ENCODE measurements around the gene PEPD. TPM values are rescaled to one million over a fixed set of nuclear protein-coding genes. Genes with fewer than 3 reads are reported as not detected.
"Not testable (repeated sequence)": the region's sequence is repeated elsewhere in the genome, so short reads cannot be mapped to it uniquely, and the experiment has no call there.

PEPD gene
- total RNA-seq = 30.0 TPM
- long read RNA-seq, transcript PEPD-201 (15 exons, 1,910 nt) = major isoform, 66 of 78 reads
- long read RNA-seq, partial matches to known transcripts = 5 of 78 reads
- long read RNA-seq, other reads (novel, unspliced or antisense) = 6 of 78 reads

- intact Hi-C loops (cut with micrococcal nuclease) = no loop called here
- Histone ChIP-seq H3K27ac (replicated peaks) (peak within 1 kb of the TSS; percentile 75), H3K9me3 (replicated peaks) (no peaks in the 10 kb centered on the region), H3K27me3 (ENCODE audit: low read depth) (peaks cover 6% of the 10 kb centered on the region), H3K4me1 (peaks cover 23% of the 10 kb centered on the region), H3K36me3 (no peaks in the 10 kb centered on the region), H3K4me3 (peak within 1 kb of the TSS; percentile 97)
- no peak for TF ChIP-seq CTCF (IDR thresholded peaks at IDR 0.05; ENCODE audit: borderline replicate concordance)
- peak; percentile 93 for DNase-seq
These were observed at the start of gene PEPD for GRCh38 chr19:33521480-33522370. Gene PEPD (minus strand): TSS chr19:33521791. CDS start chr19:33521760, 31 bp downstream.

- Histone ChIP-seq H3K36me3 (no peaks in the 10 kb centered on the region), H3K9me3 (replicated peaks) (peaks cover 10% of the 10 kb centered on the region), H3K27ac (replicated peaks) (no peak overlapping the region), H3K4me3 (no peak overlapping the region), H3K4me1 (no peaks in the 10 kb centered on the region), H3K27me3 (ENCODE audit: low read depth) (peaks cover 75% of the 10 kb centered on the region)
- no peak for TF ChIP-seq CTCF (IDR thresholded peaks at IDR 0.05; ENCODE audit: borderline replicate concordance)
- DNase-seq = no peak
- intact Hi-C loops (cut with micrococcal nuclease) = no loop called here
These were observed 48.2 kb upstream of the PEPD start for GRCh38 chr19:33569821-33570220.

- Histone ChIP-seq H3K4me3 (no peak overlapping the region), H3K27ac (replicated peaks) (no peak overlapping the region), H3K4me1 (no peaks in the 10 kb centered on the region), H3K27me3 (ENCODE audit: low read depth) (peaks cover 86% of the 10 kb centered on the region), H3K36me3 (no peaks in the 10 kb centered on the region), H3K9me3 (replicated peaks) (no peaks in the 10 kb centered on the region)
- TF ChIP-seq CTCF (IDR thresholded peaks at IDR 0.05; ENCODE audit: borderline replicate concordance) = no peak
- intact Hi-C loops (cut with micrococcal nuclease) = no loop called here
- DNase-seq = no peak
These were observed 47.1 kb upstream of the PEPD start for GRCh38 chr19:33568706-33569105.

GRCh38 chr19:33564836-33565338, 43.3 kb upstream of the PEPD start:
- H3K9me3 ChIP-seq (replicated peaks) = no peaks in the 10 kb centered on the region
- H3K27ac ChIP-seq (replicated peaks) = no peak overlapping the region
- intact Hi-C loops (cut with micrococcal nuclease) = no loop called here
- H3K4me1 ChIP-seq = no peaks in the 10 kb centered on the region
- no peak for DNase-seq
- no peaks in the 10 kb centered on the region for H3K36me3 ChIP-seq
- TF ChIP-seq CTCF (IDR thresholded peaks at IDR 0.05; ENCODE audit: borderline replicate concordance) = no peak
- H3K27me3 ChIP-seq (ENCODE audit: low read depth) = peaks cover 83% of the 10 kb centered on the region
- no peak overlapping the region for H3K4me3 ChIP-seq

GRCh38 chr19:33562636-33563035, 41.0 kb upstream of the PEPD start:
- H3K27ac ChIP-seq (replicated peaks) = no peak overlapping the region
- no peaks in the 10 kb centered on the region for H3K9me3 ChIP-seq (replicated peaks)
- no peaks in the 10 kb centered on the region for H3K4me1 ChIP-seq
- H3K4me3 ChIP-seq = no peak overlapping the region
- no peak for TF ChIP-seq CTCF (IDR thresholded peaks at IDR 0.05; ENCODE audit: borderline replicate concordance)
- DNase-seq = no peak
- intact Hi-C loops (cut with micrococcal nuclease) = no loop called here
- H3K36me3 ChIP-seq = no peaks in the 10 kb centered on the region
- H3K27me3 ChIP-seq (ENCODE audit: low read depth) = peaks cover 71% of the 10 kb centered on the region

GRCh38 chr19:33561666-33562065, 40.1 kb upstream of the PEPD start:
- H3K36me3 ChIP-seq; H3K4me3 ChIP-seq; intact Hi-C loops (cut with micrococcal nuclease); DNase-seq; H3K27ac ChIP-seq (replicated peaks); H3K4me1 ChIP-seq; H3K9me3 ChIP-seq (replicated peaks): not testable (repeated sequence)
- peaks cover 71% of the 10 kb centered on the region for H3K27me3 ChIP-seq (ENCODE audit: low read depth)

All from left ventricle myocardium inferior (tissue), 1 donor.